Mammary epithelial cell (primary cell): ENCODE results near the gene DGCR2.

Source experiments
- EZH2 ChIP-seq: IDR thresholded peaks from 2 replicates; pipeline ENCODE4 v1.6.1; 2012; ENCODE audit warnings: low read length, inconsistent platforms, borderline replicate concordance
- TF ChIP-seq, protein P1 (sequence below), 2 donors: IDR thresholded peaks in 1 of 2; conservative IDR thresholded peaks in 1 of 2; 2 replicates each; pipeline ENCODE4 v1.5.1; 2011 to 2012; ENCODE audit warnings: inconsistent platforms in 2 of 2, low read length in 2 of 2, mild to moderate bottlenecking in 2 of 2, control low read depth in 1 of 2, low read depth in 1 of 2; ENCODE audit not compliant: insufficient read depth in 1 of 2; ENCODE audit errors: extremely low read depth in 1 of 2

DNA sequence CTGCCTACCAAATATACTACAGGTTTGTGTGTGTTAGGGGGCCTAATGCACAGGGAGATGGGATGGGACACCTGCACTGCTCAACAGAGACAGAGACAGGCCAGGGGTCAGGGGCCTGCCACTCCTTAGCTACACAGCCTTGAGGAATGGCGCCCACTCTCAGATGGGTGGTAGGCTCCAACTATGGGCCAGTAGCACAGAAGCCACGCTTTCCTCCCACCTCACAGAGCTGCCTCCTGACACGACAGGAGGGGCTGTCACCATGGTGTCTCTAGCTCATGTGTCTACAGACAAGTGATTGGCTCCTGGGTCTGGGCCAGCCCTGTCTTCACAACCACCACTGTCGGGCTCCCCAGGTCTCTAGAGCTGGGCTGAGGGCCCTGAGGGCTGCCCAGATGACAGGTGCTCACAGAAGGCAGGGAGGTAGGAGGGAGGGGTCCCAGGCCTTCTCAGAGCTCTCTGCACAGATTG is 81.8 kb downstream of the DGCR2 start:
- TF ChIP-seq, protein P1, sequence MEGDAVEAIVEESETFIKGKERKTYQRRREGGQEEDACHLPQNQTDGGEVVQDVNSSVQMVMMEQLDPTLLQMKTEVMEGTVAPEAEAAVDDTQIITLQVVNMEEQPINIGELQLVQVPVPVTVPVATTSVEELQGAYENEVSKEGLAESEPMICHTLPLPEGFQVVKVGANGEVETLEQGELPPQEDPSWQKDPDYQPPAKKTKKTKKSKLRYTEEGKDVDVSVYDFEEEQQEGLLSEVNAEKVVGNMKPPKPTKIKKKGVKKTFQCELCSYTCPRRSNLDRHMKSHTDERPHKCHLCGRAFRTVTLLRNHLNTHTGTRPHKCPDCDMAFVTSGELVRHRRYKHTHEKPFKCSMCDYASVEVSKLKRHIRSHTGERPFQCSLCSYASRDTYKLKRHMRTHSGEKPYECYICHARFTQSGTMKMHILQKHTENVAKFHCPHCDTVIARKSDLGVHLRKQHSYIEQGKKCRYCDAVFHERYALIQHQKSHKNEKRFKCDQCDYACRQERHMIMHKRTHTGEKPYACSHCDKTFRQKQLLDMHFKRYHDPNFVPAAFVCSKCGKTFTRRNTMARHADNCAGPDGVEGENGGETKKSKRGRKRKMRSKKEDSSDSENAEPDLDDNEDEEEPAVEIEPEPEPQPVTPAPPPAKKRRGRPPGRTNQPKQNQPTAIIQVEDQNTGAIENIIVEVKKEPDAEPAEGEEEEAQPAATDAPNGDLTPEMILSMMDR (conservative IDR thresholded peaks at IDR 0.05 in 1 of 2, IDR thresholded peaks at IDR 0.05 in 1 of 2; ENCODE audit: extremely low read depth in 1 of 2, insufficient read depth in 1 of 2, low read depth in 1 of 2, low read length in 2 of 2), result no peak
- no peak for TF ChIP-seq EZH2
